ENCODE measurements around the gene PTX4.

PTX4 gene

GRCh38 chr16:1456951-1457350 lies 31.8 kb downstream of the PTX4 start:
- TF ChIP-seq, protein P1, sequence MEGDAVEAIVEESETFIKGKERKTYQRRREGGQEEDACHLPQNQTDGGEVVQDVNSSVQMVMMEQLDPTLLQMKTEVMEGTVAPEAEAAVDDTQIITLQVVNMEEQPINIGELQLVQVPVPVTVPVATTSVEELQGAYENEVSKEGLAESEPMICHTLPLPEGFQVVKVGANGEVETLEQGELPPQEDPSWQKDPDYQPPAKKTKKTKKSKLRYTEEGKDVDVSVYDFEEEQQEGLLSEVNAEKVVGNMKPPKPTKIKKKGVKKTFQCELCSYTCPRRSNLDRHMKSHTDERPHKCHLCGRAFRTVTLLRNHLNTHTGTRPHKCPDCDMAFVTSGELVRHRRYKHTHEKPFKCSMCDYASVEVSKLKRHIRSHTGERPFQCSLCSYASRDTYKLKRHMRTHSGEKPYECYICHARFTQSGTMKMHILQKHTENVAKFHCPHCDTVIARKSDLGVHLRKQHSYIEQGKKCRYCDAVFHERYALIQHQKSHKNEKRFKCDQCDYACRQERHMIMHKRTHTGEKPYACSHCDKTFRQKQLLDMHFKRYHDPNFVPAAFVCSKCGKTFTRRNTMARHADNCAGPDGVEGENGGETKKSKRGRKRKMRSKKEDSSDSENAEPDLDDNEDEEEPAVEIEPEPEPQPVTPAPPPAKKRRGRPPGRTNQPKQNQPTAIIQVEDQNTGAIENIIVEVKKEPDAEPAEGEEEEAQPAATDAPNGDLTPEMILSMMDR (IDR thresholded peaks at IDR 0.05; ENCODE audit: insufficient read depth, low read length, poor library complexity, severe bottlenecking), result no peak

DNA sequence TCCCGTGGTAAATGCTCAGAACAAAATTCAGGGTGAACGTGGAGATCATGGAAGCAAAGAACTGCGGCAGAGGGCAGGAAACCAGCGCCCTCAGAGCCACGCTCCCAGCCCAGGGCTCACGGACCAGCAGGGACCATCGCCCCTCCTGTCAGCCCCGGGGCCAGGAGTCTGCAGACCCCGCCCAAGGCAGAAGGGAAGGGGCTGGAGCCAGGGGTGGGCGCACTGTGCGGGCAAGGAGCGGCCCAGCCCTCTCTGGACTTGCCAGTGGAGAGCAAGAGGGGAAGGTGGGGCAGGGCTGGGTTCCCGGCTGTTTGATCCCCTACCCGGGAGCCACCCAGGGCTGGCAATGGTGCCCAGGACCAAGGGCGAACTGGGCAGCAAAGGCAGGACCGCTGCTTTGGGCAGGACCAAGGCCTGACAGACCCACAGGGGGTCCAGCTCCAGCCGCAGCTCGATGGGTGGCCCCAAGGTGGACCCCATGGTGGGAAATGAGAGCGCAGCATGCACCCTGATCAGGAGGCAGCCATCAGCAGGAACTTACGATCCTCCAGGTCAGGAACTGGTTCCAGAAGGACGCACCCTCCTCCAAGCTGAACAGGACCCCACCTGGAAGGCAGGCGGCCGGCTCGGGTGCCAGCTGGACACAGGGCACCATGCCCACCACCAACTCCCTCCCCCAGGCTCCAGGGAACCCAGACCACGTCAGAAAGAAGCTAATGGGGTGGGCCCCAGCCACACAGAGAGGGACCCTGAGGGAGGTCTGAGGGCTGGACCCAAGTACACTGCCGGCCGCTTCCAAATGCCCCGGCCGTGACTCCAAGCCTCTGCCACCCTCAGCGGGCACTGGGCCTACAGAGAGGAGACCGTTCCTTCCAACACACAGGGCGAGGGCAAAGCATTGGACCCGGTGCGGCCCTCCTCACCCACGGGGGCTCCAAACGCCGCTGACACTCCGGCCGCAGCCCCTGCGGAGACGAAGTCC lies 33.3 kb downstream of the PTX4 start:
- TF ChIP-seq, protein P1 (IDR thresholded peaks at IDR 0.05; ENCODE audit: insufficient read depth, low read length, poor library complexity, severe bottlenecking), result no peak
- peaks cover 22% of the 10 kb centered on the region for H3K36me3 ChIP-seq (ENCODE audit: control insufficient read depth, insufficient read depth, low read length)
- H3K4me3 ChIP-seq (replicated peaks; ENCODE audit: low read depth, low read length), result no peak overlapping the region
- no peaks in the 10 kb centered on the region for H3K27me3 ChIP-seq (replicated peaks; ENCODE audit: control insufficient read depth, insufficient read depth, low read length)
- no peak for DNase-seq (ENCODE audit: extremely low read depth, insufficient read length)

More at GRCh38 chr16:1456951-1457350, 31.8 kb downstream of the PTX4 start:
- Histone ChIP-seq H3K36me3 (ENCODE audit: control insufficient read depth, insufficient read depth, low read length) (peaks cover 22% of the 10 kb centered on the region), H3K27me3 (replicated peaks; ENCODE audit: control insufficient read depth, insufficient read depth, low read length) (no peaks in the 10 kb centered on the region), H3K4me3 (replicated peaks; ENCODE audit: low read depth, low read length) (no peak overlapping the region)
- DNase-seq (ENCODE audit: extremely low read depth, insufficient read length), result no peak

GRCh38 chr16:1454561-1454960 lies 34.2 kb downstream of the PTX4 start:
- Histone ChIP-seq H3K27me3 (replicated peaks; ENCODE audit: control insufficient read depth, insufficient read depth, low read length) (no peaks in the 10 kb centered on the region), H3K36me3 (ENCODE audit: control insufficient read depth, insufficient read depth, low read length) (peaks cover 19% of the 10 kb centered on the region), H3K4me3 (replicated peaks; ENCODE audit: low read depth, low read length) (no peak overlapping the region)
- TF ChIP-seq, protein P1 (IDR thresholded peaks at IDR 0.05; ENCODE audit: insufficient read depth, low read length, poor library complexity, severe bottlenecking), result no peak
- DNase-seq (ENCODE audit: extremely low read depth, insufficient read length), result no peak

DNA sequence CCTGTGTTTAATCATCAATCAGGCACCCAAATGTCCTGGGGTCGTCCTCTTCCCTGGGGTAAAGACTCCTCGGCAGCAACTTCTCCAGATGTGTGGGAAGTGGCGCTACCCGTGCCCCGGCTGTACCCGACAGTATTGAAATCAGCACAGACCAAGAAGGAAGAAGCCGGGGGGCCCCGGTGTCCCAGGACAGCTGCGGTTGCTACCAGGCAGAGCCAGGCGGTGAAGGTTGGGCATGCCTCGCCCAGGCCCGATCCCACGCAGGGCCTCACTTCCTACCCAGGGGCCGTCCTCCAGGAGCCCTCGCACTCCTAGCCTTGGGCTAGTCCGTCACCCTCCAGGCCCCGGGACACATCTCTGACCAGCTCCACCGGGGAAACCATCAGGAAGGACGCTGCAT lies 35.4 kb downstream of the PTX4 start:
- Histone ChIP-seq H3K36me3 (ENCODE audit: control insufficient read depth, insufficient read depth, low read length) (peaks cover 22% of the 10 kb centered on the region), H3K4me3 (replicated peaks; ENCODE audit: low read depth, low read length) (no peak overlapping the region), H3K27me3 (replicated peaks; ENCODE audit: control insufficient read depth, insufficient read depth, low read length) (no peaks in the 10 kb centered on the region)
- TF ChIP-seq, protein P1 (IDR thresholded peaks at IDR 0.05; ENCODE audit: insufficient read depth, low read length, poor library complexity, severe bottlenecking), result no peak
- DNase-seq (ENCODE audit: extremely low read depth, insufficient read length), result no peak

DNA sequence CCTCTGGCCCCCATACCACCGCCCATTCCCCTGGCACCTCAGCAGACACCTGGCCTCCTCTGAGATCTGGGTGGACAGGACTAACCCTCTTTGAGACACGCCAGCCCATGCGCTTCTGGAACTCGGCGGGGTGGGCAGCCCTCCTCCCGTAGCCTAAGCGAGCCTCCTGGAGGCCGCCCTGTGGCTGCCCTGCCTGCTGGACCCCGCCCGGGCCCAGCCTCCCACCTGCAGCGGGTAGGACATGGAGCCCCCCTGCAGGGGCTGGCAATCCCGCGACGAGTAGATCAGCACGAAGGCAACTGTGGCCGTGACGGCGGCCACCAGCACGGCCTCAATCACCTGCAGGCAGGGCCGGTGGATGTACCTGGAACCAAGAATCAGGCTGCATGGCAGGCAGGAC lies 36.2 kb downstream of the PTX4 start:
- TF ChIP-seq, protein P1 (IDR thresholded peaks at IDR 0.05; ENCODE audit: insufficient read depth, low read length, poor library complexity, severe bottlenecking), result no peak
- H3K36me3 ChIP-seq (ENCODE audit: control insufficient read depth, insufficient read depth, low read length), result peaks cover 19% of the 10 kb centered on the region
- H3K27me3 ChIP-seq (replicated peaks; ENCODE audit: control insufficient read depth, insufficient read depth, low read length), result no peaks in the 10 kb centered on the region
- no peak overlapping the region for H3K4me3 ChIP-seq (replicated peaks; ENCODE audit: low read depth, low read length)
- DNase-seq (ENCODE audit: extremely low read depth, insufficient read length), result no peak
